Hypothalamus (tissue), 51 donors: Measurements from ENCODE around the gene KLHL22.
"Not testable (repeated sequence)": the region's sequence is repeated elsewhere in the genome, so short reads cannot be mapped to it uniquely, and the experiment has no call there.

ENCODE experiments used
- DNase-seq, 51 donors: peaks; one replicate each; lab custom pipeline; 2025; lab: John Stamatoyannopoulos, UW

KLHL22 gene

GRCh38 chr22:20424932-20425565 is 70.5 kb downstream of the KLHL22 start:
- peak in 18 of 51 donors; percentile 12 to 54 (median 36) for DNase-seq

- no peak for DNase-seq
These were observed 71.0 kb downstream of the KLHL22 start for GRCh38 chr22:20424568-20424931.

- DNase-seq: peak in 23 of 51 donors; percentile 8 to 58 (median 37)
These were observed 71.6 kb downstream of the KLHL22 start for GRCh38 chr22:20423906-20424551.

GRCh38 chr22:20423008-20423905 is 72.3 kb downstream of the KLHL22 start:
- DNase-seq: peak in 49 of 51 donors; percentile 10 to 93 (median 78)

- DNase-seq: peak in 3 of 51 donors; percentile 33 to 60 (median 44)
These were observed 73.2 kb downstream of the KLHL22 start for GRCh38 chr22:20422271-20423007.

- no peak for DNase-seq
These were observed 74.1 kb downstream of the KLHL22 start for GRCh38 chr22:20421507-20421874.

GRCh38 chr22:20420157-20420842 is 75.3 kb downstream of the KLHL22 start:
- no peak for DNase-seq

GRCh38 chr22:20419664-20419951 is 76.0 kb downstream of the KLHL22 start:
- DNase-seq: no peak

- peak in 49 of 51 donors; percentile 17 to 81 (median 60) for DNase-seq
These were observed 77.3 kb downstream of the KLHL22 start for GRCh38 chr22:20418211-20418788.

- DNase-seq: not testable (repeated sequence)
These were observed 79.9 kb downstream of the KLHL22 start for GRCh38 chr22:20415699-20416098.

- DNase-seq: not testable (repeated sequence)
These were observed 80.4 kb downstream of the KLHL22 start for GRCh38 chr22:20415241-20415640.

- DNase-seq: no peak
These were observed 81.1 kb downstream of the KLHL22 start for GRCh38 chr22:20414450-20414849.

- no peak for DNase-seq
These were observed 81.5 kb downstream of the KLHL22 start for GRCh38 chr22:20414059-20414440.

- DNase-seq: no peak
These were observed 82.2 kb downstream of the KLHL22 start for GRCh38 chr22:20413217-20414058.

- DNase-seq: no peak
These were observed 83.0 kb downstream of the KLHL22 start for GRCh38 chr22:20412474-20413216.

- DNase-seq: not testable (repeated sequence)
These were observed 86.2 kb downstream of the KLHL22 start for GRCh38 chr22:20409385-20409784.

GRCh38 chr22:20408891-20409290 is 86.7 kb downstream of the KLHL22 start:
- DNase-seq: no peak

GRCh38 chr22:20407829-20408228 is 87.8 kb downstream of the KLHL22 start:
- no peak for DNase-seq
